B cell (primary cell): ENCODE measurements around the gene ENTHD1. TPM values are rescaled to one million over a fixed set of nuclear protein-coding genes. Genes with fewer than 3 reads are reported as not detected.

Experiments
- ATAC-seq: fragments of 200-7000 bp; cut with Tn5 transposase; one replicate; pipeline ENCODE4 v1.10.0; 2021; ENCODE audit warnings: low read depth, mild to moderate bottlenecking, moderate number of reproducible peaks, moderate library complexity
- CTCF ChIA-PET: fragments of 350-600 bp; sonication (Branson Sonifier 250); formaldehyde crosslinking; loops from one replicate; lab custom pipeline; 2021; ENCODE audit warnings: antibody characterized with exemption, inconsistent platforms; lab: Charles Lee
- POLR2A ChIA-PET: fragments of 350-600 bp; sonication (Branson Sonifier 250); formaldehyde crosslinking; loops from one replicate; lab custom pipeline; 2021; ENCODE audit warnings: antibody characterized with exemption; lab: Charles Lee
- DNase-seq: peaks from one replicate; pipeline ENCODE4 v3.0.0; 2013
- H2AFZ ChIP-seq: 2 replicates; pipeline ENCODE4 v1.6.1; 2012; ENCODE audit warnings: mild to moderate bottlenecking, low read depth, low read length; ENCODE audit not compliant: insufficient read depth, poor library complexity, severe bottlenecking
- H3K27ac ChIP-seq, 2 donors: 1 replicate in 1 of 2; 2 replicates in 1 of 2; pipeline ENCODE4 v1.5.1; 2012 to 2013; ENCODE audit warnings: low read length in 2 of 2, mild to moderate bottlenecking in 2 of 2, moderate library complexity in 1 of 2
- H3K27me3 ChIP-seq, 4 experiments: fragments of 200-600 bp in 1 of 4; sonication (generic) in 1 of 4; replicated peaks in 1 of 4; 1 replicate in 2 of 4; 2 replicates in 2 of 4; pipeline versions ENCODE4 v1.6.1 to v1.7.0; 2013 to 2016; ENCODE audit warnings: low read length in 3 of 4, mild to moderate bottlenecking in 2 of 4, mixed read lengths in 1 of 4, moderate library complexity in 1 of 4; ENCODE audit not compliant: insufficient read depth in 4 of 4, control insufficient read depth in 3 of 4; ENCODE audit errors: control extremely low read depth in 1 of 4
- H3K36me3 ChIP-seq, 2 experiments: replicated peaks in 1 of 2; 1 replicate in 1 of 2; 2 replicates in 1 of 2; pipeline versions ENCODE4 v1.6.1 to v1.7.1; 2013; ENCODE audit warnings: low read length in 1 of 2; ENCODE audit not compliant: insufficient read depth in 2 of 2, control insufficient read depth in 1 of 2; ENCODE audit errors: control extremely low read depth in 1 of 2, extremely low read depth in 1 of 2
- H3K4me1 ChIP-seq, 2 donors: fragments of 200-600 bp in 1 of 2; sonication (generic) in 1 of 2; 1 replicate in 1 of 2; 2 replicates in 1 of 2; pipeline versions ENCODE4 v1.5.1 to v1.6.1; 2013 to 2017; ENCODE audit warnings: low read length in 2 of 2; ENCODE audit not compliant: control insufficient read depth in 2 of 2, insufficient read depth in 2 of 2
- H3K4me2 ChIP-seq: replicated peaks from 2 replicates; pipeline ENCODE3; 2012; ENCODE audit warnings: mild to moderate bottlenecking, low read depth, low read length; ENCODE audit not compliant: poor library complexity, severe bottlenecking
- H3K4me3 ChIP-seq, 5 experiments: fragments of 200-600 bp in 1 of 5; sonication (generic) in 1 of 5; 1 replicate in 3 of 5; 2 replicates in 2 of 5; pipeline versions ENCODE4 v1.5.1 to v1.7.0; 2011 to 2016; ENCODE audit warnings: low read length in 4 of 5, mild to moderate bottlenecking in 4 of 5, low read depth in 2 of 5, control low read depth in 1 of 5, moderate library complexity in 1 of 5; ENCODE audit not compliant: insufficient read depth in 1 of 5; ENCODE audit errors: control extremely low read depth in 1 of 5, extremely low read depth in 1 of 5
- H3K79me2 ChIP-seq: fragments of 200-600 bp; sonication (generic); one replicate; pipeline ENCODE4 v1.6.0; 2016; ENCODE audit warnings: low read length; ENCODE audit not compliant: control insufficient read depth, insufficient read depth
- H3K9ac ChIP-seq: fragments of 200-600 bp; sonication (generic); 2 replicates; pipeline ENCODE4 v1.6.1; 2017; ENCODE audit warnings: mild to moderate bottlenecking, low read length, moderate library complexity
- H3K9me3 ChIP-seq, 3 donors: one replicate each; pipeline versions ENCODE4 v1.6.1 to v1.7.1; 2013; ENCODE audit warnings: low read length in 2 of 3; ENCODE audit not compliant: control insufficient read depth in 2 of 3, insufficient read depth in 1 of 3; ENCODE audit errors: control extremely low read depth in 1 of 3
- H4K20me1 ChIP-seq: 2 replicates; pipeline ENCODE4 v1.6.0; 2012; ENCODE audit warnings: mild to moderate bottlenecking, low read length; ENCODE audit not compliant: insufficient read depth, control insufficient read depth, poor library complexity, severe bottlenecking
- H3K27ac Mint-ChIP-seq: one replicate; pipeline ENCODE4 v1.8.0; 2021; ENCODE audit warnings: mixed read lengths
- H3K27me3 Mint-ChIP-seq: one replicate; pipeline ENCODE4 v1.8.0; 2021; ENCODE audit warnings: mixed read lengths
- H3K4me1 Mint-ChIP-seq: one replicate; pipeline ENCODE4 v1.8.0; 2021; ENCODE audit warnings: mixed read lengths
- H3K4me3 Mint-ChIP-seq: one replicate; pipeline ENCODE4 v1.8.0; 2021; ENCODE audit warnings: mixed read lengths
- H3K9me3 Mint-ChIP-seq: one replicate; pipeline ENCODE4 v1.8.0; 2022; ENCODE audit warnings: mixed read lengths; ENCODE audit not compliant: insufficient read depth
- CTCF ChIP-seq: fragments of 200-600 bp; IDR thresholded peaks from one replicate; pipeline ENCODE4 v1.8.0; 2022; ENCODE audit warnings: antibody characterized with exemption, mild to moderate bottlenecking
- EZH2 ChIP-seq: IDR thresholded peaks from 2 replicates; pipeline ENCODE4 v1.6.1; 2012; ENCODE audit warnings: borderline replicate concordance, low read depth, mild to moderate bottlenecking, moderate library complexity, low read length; ENCODE audit not compliant: insufficient read depth, poor library complexity, severe bottlenecking
- WGBS: methylation state at CpG from one replicate; pipeline ENCODE4 v1.1.5; 2013; ENCODE audit warnings: missing lambda C conversion rate; ENCODE audit not compliant: insufficient coverage; 5-methylcytosine and 5-hydroxymethylcytosine counted together
- intact Hi-C: fragments of 100-400 bp; cut with micrococcal nuclease; formaldehyde crosslinking; loops from one replicate; pipeline ENCODE4 v1.10.0; 2022
- polyA plus RNA-seq: library from polyadenylated mRNA; depleted of rRNA; stranded (reverse); fragments of >200 nt; gene quantifications from 2 replicates; pipeline ENCODE4 v1.2.3, GENCODE V29; 2012
- total RNA-seq, 2 donors: library from RNA; stranded (reverse); fragments of 120-200 nt in 1 of 2; gene quantifications; 1 replicate in 1 of 2; 2 replicates in 1 of 2; pipeline versions ENCODE4 v1.2.3 to v1.2.4, GENCODE V29; 2013 to 2022

Gene ENTHD1
- total and polyA plus RNA-seq, 2 donors (not counting 1 experiment from before 2014, with no cell fraction given), result not detected

GRCh38 chr22:39718921-39719475 lies 174.6 kb downstream of the ENTHD1 start:
- no peak for ATAC-seq
- POLR2A ChIA-PET, result no interaction called here

GRCh38 chr22:39718206-39718605 lies 175.4 kb downstream of the ENTHD1 start:
- no peak for ATAC-seq
- no peak overlapping the region for H3K4me3 ChIP-seq
- H3K4me1 ChIP-seq, result no peaks in the 10 kb centered on the region
- Mint-ChIP-seq H3K4me1 (peaks cover 3% of the 10 kb centered on the region), H3K9me3 (no peaks in the 10 kb centered on the region), H3K27me3 (peaks cover 11% of the 10 kb centered on the region), H3K4me3 (no peak overlapping the region), H3K27ac (no peak overlapping the region)
- POLR2A ChIA-PET, result no interaction called here
- intact Hi-C loops, result no loop called here
- no peak overlapping the region for H2AFZ ChIP-seq
- no peak overlapping the region for H3K4me2 ChIP-seq
- TF ChIP-seq CTCF, result no peak
- CTCF ChIA-PET, result no interaction called here
- no peak overlapping the region for H3K9ac ChIP-seq
- H3K9me3 ChIP-seq, result no peaks in the 10 kb centered on the region
- no peak overlapping the region for H3K27ac ChIP-seq
- no peak for DNase-seq
- 91% methylated on average over 6 of the region's 7 CpGs for WGBS
- H3K36me3 ChIP-seq, result no peaks in the 10 kb centered on the region
- H3K27me3 ChIP-seq, result no peaks in the 10 kb centered on the region
- no peaks in the 10 kb centered on the region for H3K79me2 ChIP-seq
- no peaks in the 10 kb centered on the region for H4K20me1 ChIP-seq

More at GRCh38 chr22:39718921-39719475, 174.6 kb downstream of the ENTHD1 start:
- H3K27ac ChIP-seq, result no peak overlapping the region
- no peaks in the 10 kb centered on the region for H3K79me2 ChIP-seq
- no peaks in the 10 kb centered on the region for H3K9me3 ChIP-seq
- no peak overlapping the region for H3K4me3 ChIP-seq
- no peaks in the 10 kb centered on the region for H3K4me1 ChIP-seq
- peaks cover 11% of the 10 kb centered on the region for H3K27me3 Mint-ChIP-seq
- no peak overlapping the region for H3K27ac Mint-ChIP-seq
- H3K27me3 ChIP-seq, result no peaks in the 10 kb centered on the region
- H4K20me1 ChIP-seq, result no peaks in the 10 kb centered on the region
- H3K36me3 ChIP-seq, result no peaks in the 10 kb centered on the region
- H3K4me2 ChIP-seq, result no peak overlapping the region
- no peaks in the 10 kb centered on the region for H3K9me3 Mint-ChIP-seq
- no peak overlapping the region for H3K4me3 Mint-ChIP-seq
- H2AFZ ChIP-seq, result no peak overlapping the region
- 96% methylated on average over 8 of the region's 8 CpGs for WGBS
- H3K9ac ChIP-seq, result no peak overlapping the region
- CTCF ChIA-PET, result no interaction called here
- no peak for DNase-seq
- intact Hi-C loops, result no loop called here
- no peak for TF ChIP-seq EZH2
- TF ChIP-seq CTCF, result no peak
- no peaks in the 10 kb centered on the region for H3K4me1 Mint-ChIP-seq
